Measurements from ENCODE around the gene ZC3H12D.
A peak's percentile ranks its signal among the peaks of the same experiment; 100 is the strongest.
"Not testable (repeated sequence)": the region's sequence is repeated elsewhere in the genome, so short reads cannot be mapped to it uniquely, and the experiment has no call there.

Gene ZC3H12D

GRCh38 chr6:149483849-149484655 is 762 bp downstream of the ZC3H12D start:
- no peak for DNase-seq (ENCODE audit: low spot score)

GRCh38 chr6:149483334-149483725 is 1.5 kb downstream of the ZC3H12D start:
- no peak for DNase-seq (ENCODE audit: low spot score)

- no peak for DNase-seq (ENCODE audit: low spot score)
Measured at GRCh38 chr6:149482545-149483333, 2.1 kb downstream of the ZC3H12D start.

GRCh38 chr6:149480502-149481280 is 4.1 kb downstream of the ZC3H12D start:
- DNase-seq (ENCODE audit: low spot score), result peak; percentile 50

- no peak for DNase-seq (ENCODE audit: low spot score)
Measured at GRCh38 chr6:149478631-149479314, 6.0 kb downstream of the ZC3H12D start.

- no peak for DNase-seq (ENCODE audit: low spot score)
Measured at GRCh38 chr6:149477544-149477943, 7.3 kb downstream of the ZC3H12D start.

GRCh38 chr6:149476789-149477455 is 7.9 kb downstream of the ZC3H12D start:
- DNase-seq (ENCODE audit: low spot score), result no peak

- DNase-seq (ENCODE audit: low spot score), result no peak
Measured at GRCh38 chr6:149474108-149474935, 10.5 kb downstream of the ZC3H12D start.

- no peak for DNase-seq (ENCODE audit: low spot score)
Measured at GRCh38 chr6:149473080-149474052, 11.4 kb downstream of the ZC3H12D start.

GRCh38 chr6:149472241-149472640 is 12.6 kb downstream of the ZC3H12D start:
- DNase-seq (ENCODE audit: low spot score), result no peak

GRCh38 chr6:149471801-149472200 is 13.0 kb downstream of the ZC3H12D start:
- no peak for DNase-seq (ENCODE audit: low spot score)

GRCh38 chr6:149470948-149471347 is 13.9 kb downstream of the ZC3H12D start:
- DNase-seq (ENCODE audit: low spot score), result no peak

- DNase-seq (ENCODE audit: low spot score), result no peak
Measured at GRCh38 chr6:149468179-149468578, 16.6 kb downstream of the ZC3H12D start.

GRCh38 chr6:149467265-149467664 is 17.5 kb downstream of the ZC3H12D start:
- no peak for DNase-seq (ENCODE audit: low spot score)

- DNase-seq (ENCODE audit: low spot score), result no peak
Measured at GRCh38 chr6:149464411-149464810, 20.4 kb downstream of the ZC3H12D start.

GRCh38 chr6:149463781-149464180 is 21.0 kb downstream of the ZC3H12D start:
- DNase-seq (ENCODE audit: low spot score), result no peak

- DNase-seq (ENCODE audit: low spot score), result not testable (repeated sequence)
Measured at GRCh38 chr6:149462712-149463111, 22.1 kb downstream of the ZC3H12D start.

- DNase-seq (ENCODE audit: low spot score), result no peak
Measured at GRCh38 chr6:149461670-149462069, 23.1 kb downstream of the ZC3H12D start.

- not testable (repeated sequence) for DNase-seq (ENCODE audit: low spot score)
Measured at GRCh38 chr6:149460249-149460648, 24.6 kb downstream of the ZC3H12D start.

Measured in activated CD4-positive, alpha-beta T cell treated with anti-CD3 and anti-CD28 coated beads, Interleukin-2, Interleukin-4, amounts not matched to agents 100 ng/mL and 50 ng/mL, durations not matched to agents 16 hours and 8 hours (primary cell).